Activated effector memory CD4-positive, alpha-beta T cell treated with anti-CD3 and anti-CD28 coated beads, Interleukin-2, amount 50 U/mL, for 16 hours (primary cell): Measurements from ENCODE around the gene RBFOX2.
"Not testable (repeated sequence)": the region's sequence is repeated elsewhere in the genome, so short reads cannot be mapped to it uniquely, and the experiment has no call there.

Experiments used
- DNase-seq: peaks from one replicate; pipeline ENCODE4 v3.0.0-alpha.2; 2020

RBFOX2 gene

GRCh38 chr22:35729309-35729698, 299.3 kb downstream of the RBFOX2 start:
- no peak for DNase-seq

DNA sequence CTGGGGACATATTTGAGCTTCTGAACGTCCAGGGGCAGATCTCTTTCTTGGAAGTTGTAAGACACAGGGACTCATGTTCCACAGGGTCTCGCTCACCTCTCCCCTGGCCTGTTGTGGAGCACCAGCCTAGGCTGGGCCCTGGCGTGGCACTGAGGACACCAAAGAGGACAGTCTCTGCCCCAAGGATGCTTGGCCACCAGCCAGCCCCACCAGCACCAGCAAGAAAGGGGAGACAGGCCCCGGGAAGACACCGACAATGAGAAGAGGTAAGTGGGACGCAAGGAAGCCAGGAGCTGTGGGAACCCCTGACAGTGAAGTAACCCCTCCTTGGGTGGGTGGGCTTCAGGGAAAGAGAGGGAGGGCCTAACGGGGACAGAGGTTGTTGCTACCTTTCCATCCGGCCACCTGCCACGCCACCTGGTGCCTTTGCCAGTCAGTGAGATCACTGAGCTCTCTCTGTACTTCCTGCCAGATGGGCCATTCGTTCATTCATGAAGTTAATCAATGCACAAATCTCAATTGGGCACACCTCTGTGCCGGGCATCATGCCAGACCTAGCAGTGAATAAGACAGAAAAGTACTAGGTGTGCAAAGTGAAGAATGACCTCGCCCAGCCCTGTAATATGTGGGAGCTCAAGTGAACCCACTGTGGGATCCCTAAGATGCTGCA, 299.9 kb downstream of the RBFOX2 start:
- no peak for DNase-seq

- DNase-seq, result no peak
Measured at GRCh38 chr22:35727436-35727835, 301.2 kb downstream of the RBFOX2 start.

DNA sequence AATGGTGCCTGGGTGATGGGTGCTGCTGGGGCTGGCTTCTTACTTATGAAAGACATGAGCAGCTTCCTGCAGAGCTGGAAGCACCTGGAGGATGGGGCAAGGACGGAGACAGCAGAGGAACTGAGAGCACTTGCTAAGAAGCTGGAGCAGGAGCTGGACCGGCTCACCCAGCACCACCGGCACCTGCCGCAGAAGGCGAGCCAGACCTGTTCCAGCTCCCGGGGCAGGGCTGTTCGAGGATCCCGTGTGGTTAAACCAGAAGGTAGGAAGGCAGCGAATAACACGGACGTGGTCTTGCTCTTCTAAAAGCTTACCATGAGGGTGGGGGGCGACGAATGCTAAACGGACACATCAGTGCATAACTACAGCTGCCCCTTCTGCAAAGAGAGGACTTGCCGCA, 301.7 kb downstream of the RBFOX2 start:
- no peak for DNase-seq

DNA sequence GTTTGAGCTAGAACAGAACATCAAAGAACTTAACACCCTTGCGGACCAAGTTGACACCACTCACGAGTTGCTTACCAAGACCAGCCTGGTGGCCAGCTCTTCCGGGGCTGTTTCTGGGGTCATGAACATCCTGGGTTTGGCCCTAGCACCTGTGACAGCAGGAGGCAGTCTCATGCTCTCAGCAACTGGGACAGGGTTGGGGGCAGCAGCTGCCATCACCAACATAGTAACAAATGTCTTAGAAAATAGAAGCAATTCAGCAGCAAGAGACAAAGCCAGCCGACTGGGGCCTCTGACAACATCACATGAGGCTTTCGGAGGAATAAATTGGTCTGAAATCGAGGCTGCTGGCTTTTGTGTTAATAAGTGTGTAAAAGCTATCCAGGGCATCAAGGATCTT, 302.2 kb downstream of the RBFOX2 start:
- no peak for DNase-seq

- DNase-seq, result no peak
Measured at GRCh38 chr22:35725521-35725920, 303.1 kb downstream of the RBFOX2 start.

GRCh38 chr22:35721960-35722359, 306.7 kb downstream of the RBFOX2 start:
- no peak for DNase-seq

- no peak for DNase-seq
Measured at GRCh38 chr22:35719212-35719875, 309.3 kb downstream of the RBFOX2 start.

GRCh38 chr22:35717572-35717971, 311.1 kb downstream of the RBFOX2 start, which contains the start of gene APOL5:
Gene APOL5, plus strand, starts transcription at chr22:35717872. Its CDS starts 0 bp downstream, at chr22:35717872.
- DNase-seq, result no peak

- DNase-seq, result no peak
Measured at GRCh38 chr22:35712672-35713071, 316.0 kb downstream of the RBFOX2 start.

- DNase-seq, result no peak
Measured at GRCh38 chr22:35711336-35711735, 317.3 kb downstream of the RBFOX2 start.

DNA sequence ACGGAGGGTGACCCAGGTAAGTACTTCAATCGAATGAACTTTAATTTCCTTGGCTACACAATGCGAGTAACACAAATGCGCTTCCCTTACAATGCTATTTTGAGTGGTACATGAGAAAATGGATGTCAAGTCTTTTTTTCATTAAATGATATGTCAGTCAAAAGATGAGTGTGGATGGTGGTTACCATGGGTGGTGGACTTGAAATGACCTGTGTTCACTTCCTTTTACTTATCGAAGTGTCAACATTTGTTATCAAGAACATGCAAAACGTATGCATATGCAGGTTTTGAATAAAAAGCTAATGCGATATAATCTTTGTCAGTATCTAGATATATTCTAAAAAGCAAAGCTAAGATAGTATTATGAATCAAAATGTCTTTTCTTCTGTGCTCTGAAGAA, 319.7 kb downstream of the RBFOX2 start:
- no peak for DNase-seq

DNA sequence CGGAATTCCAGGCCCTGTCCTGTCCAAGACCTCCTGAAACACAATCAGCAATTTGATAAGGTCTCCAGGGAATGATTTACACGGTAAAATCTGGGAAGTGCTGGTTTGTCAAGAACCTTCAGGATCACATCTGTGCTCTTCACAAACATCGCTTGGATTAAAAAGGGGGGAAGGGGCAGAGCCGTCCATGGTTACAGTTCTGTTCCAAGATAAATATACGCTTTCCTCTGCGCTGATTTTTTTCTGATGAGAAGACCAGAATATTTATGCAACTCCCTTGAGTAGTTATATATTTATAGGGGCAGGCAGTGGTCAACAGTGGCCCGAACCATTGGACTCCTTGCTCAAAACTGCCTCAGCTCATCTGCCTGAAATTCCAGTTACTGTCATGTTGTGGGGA, 320.2 kb downstream of the RBFOX2 start:
- no peak for DNase-seq

- DNase-seq, result no peak
Measured at GRCh38 chr22:35705141-35705540, 323.5 kb downstream of the RBFOX2 start.

DNA sequence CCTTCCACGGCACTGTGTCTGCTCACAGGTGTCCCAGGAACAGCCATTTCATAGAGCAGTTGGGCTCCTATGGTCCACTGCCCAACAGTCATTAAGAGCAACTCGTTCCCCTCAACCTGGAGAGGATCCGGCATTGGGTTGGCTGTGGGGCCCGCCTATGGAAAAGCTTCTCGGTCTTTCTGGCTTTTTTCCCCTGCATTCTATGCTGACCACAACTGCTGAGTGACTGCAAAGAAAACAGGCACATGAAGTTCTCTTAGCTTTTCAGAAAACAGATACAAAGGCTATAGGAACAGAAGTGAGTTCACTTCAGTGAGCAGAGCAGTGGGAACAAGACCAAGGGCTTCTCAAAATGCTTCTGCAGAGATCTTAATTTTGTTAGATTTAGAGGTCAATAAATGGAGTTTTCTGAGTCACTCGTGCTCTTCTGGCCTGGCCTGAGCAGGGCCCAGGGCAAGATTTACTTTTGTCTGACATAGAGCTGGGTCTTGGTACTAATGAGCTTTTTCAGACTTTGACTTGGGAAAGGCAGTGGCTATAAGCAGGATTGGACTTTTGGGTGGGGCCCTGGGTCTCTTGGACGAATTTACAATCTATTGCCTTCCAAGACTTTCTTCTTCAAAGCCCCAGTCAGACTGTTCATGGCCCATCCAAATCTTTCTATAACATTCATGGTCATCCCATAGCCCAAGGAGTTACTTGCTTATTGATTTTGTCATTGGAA, 324.6 kb downstream of the RBFOX2 start:
- DNase-seq, result no peak

DNA sequence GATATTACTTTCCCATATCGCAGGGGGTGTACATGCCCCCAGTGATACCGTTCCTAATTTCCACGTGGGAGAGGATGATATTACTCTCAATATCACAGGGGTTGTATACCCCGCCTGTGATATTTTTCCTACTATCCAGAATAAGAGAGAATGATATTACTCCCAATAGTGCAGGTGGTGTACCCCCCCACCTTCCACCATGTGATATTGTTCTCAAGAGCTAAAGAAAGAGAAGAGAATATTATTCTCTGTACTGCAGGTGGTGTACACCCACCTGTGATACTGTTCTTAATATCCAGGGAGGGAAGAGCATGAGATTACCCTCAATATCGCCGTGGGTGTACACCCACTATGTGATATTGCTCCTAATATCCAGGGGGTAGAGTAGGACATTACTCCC, 328.8 kb downstream of the RBFOX2 start:
- not testable (repeated sequence) for DNase-seq

- DNase-seq, result no peak
Measured at GRCh38 chr22:35697142-35697541, 331.5 kb downstream of the RBFOX2 start.

GRCh38 chr22:35695202-35695601, 333.4 kb downstream of the RBFOX2 start:
- DNase-seq, result no peak

DNA sequence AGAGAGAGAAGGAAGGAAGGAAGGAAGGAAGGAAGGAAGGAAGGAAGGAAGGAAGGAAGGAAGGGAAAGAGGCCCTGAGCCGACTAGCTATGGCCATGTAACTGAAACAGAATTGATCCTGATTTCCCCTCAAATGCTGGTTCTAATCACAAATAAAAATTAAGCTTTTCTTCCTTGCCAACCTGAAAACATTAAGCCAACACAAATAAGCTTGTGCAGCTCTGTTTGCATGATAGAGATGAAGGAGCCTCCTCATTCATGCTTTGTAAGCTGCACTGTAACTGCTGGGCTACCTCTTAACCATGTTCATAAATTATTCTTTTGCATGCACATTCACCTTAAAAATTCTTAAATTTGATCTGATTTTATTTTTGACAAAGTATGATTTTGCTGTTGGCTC, 338.6 kb downstream of the RBFOX2 start:
- no peak for DNase-seq

DNA sequence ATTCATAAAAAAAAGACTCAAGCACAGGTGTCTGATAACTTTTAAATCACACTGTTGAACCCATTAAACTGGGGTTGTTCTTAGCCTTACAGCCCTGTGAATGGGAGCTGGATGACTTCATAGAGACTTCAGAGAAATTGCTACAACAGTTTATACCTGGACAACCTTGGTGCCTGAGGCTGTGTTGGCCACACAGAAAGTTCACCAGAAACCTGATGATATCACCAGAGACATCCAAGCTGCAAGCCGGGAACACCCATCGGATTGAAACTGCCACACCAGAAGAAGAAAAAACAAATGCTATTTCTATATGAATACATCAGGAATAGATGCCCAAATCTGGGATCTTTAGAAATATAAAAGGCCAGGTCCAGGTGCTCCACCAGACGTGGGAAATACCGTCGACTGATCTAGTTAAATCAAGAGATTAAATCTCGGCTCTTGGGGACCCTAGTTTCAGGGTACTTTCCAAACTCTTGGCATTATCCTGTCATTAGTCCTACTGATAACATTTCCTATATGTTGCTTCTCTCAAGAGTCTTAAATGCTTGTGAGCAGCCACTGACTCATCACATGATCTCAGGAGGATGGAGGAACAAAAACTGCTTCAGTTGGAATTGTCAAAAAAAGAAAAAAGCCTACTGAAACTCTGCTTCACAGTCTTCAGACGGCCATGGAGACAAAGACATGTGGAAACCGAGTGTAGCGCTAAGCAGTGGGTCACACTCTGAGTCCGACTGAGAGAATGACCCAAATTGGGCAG, 339.5 kb downstream of the RBFOX2 start:
- no peak for DNase-seq
